Psoas muscle (tissue), 8 donors: ENCODE results near the gene IFRD2. TPM values are rescaled to one million over a fixed set of nuclear protein-coding genes. Genes with fewer than 3 reads are reported as not detected.

ENCODE experiments used
- ATAC-seq, 4 donors: fragments of 200-7000 bp; cut with Tn5 transposase; one replicate each; pipeline ENCODE4 v1.9.1; 2020; ENCODE audit warnings: moderate library complexity in 3 of 4, mild to moderate bottlenecking in 2 of 4
- DNase-seq, 2 donors: peaks; one replicate each; pipeline ENCODE4 v3.0.0-alpha.2; 2020
- H3K27ac ChIP-seq: fragments of 200-600 bp; one replicate; pipeline ENCODE4 v1.8.0; 2022
- H3K27me3 ChIP-seq, 3 donors: fragments of 200-600 bp in 1 of 3; one replicate each; pipeline versions ENCODE4 v1.6.1 to v1.8.0; 2013 to 2022; ENCODE audit warnings: low read length in 2 of 3, mild to moderate bottlenecking in 2 of 3, moderate library complexity in 1 of 3; ENCODE audit not compliant: insufficient read depth in 3 of 3
- H3K36me3 ChIP-seq, 2 donors: fragments of 200-600 bp in 1 of 2; one replicate each; pipeline versions ENCODE4 v1.6.1 to v1.8.0; 2013 to 2022; ENCODE audit warnings: low read depth in 1 of 2, mild to moderate bottlenecking in 1 of 2, moderate library complexity in 1 of 2; ENCODE audit not compliant: insufficient read depth in 1 of 2
- H3K4me1 ChIP-seq: fragments of 200-600 bp; one replicate; pipeline ENCODE4 v1.8.0; 2022
- H3K4me3 ChIP-seq: fragments of 200-600 bp; one replicate; pipeline ENCODE4 v1.8.0; 2022; ENCODE audit warnings: mild to moderate bottlenecking
- H3K9me3 ChIP-seq: fragments of 200-600 bp; one replicate; pipeline ENCODE4 v1.8.0; 2022
- CTCF ChIP-seq: fragments of 200-600 bp; IDR thresholded peaks from one replicate; pipeline ENCODE4 v1.8.0; 2022; ENCODE audit warnings: antibody characterized with exemption
- WGBS, 3 donors: extraction: QIAGEN DNeasy Blood & Tissue Kit; methylation state at CpG; one replicate each; pipeline versions ENCODE4 v1.1.6 to v1.1.7; 2013; 5-methylcytosine and 5-hydroxymethylcytosine counted together
- intact Hi-C, 2 donors: fragments of 100-400 bp; cut with DNase I; formaldehyde crosslinking; loops; one replicate each; pipeline versions ENCODE4 v1.11.0 to v1.14.2; 2022
- polyA plus RNA-seq, 3 donors: library from polyadenylated mRNA; stranded (reverse); fragments of 200-250 nt; gene quantifications; one replicate each; pipeline ENCODE4 v1.2.3, GENCODE V29; 2013
- total RNA-seq, 4 donors: library from RNA; stranded (reverse); fragmentation: NEBNext Ultra II Directional in 2 of 4; extraction: Animal tissue kit (Norgen Biotek cat#: 25700) in 2 of 4; gene quantifications; one replicate each; pipeline versions ENCODE4 v1.2.1 to v1.2.4, GENCODE V29; 2021 to 2023
- donor health status: healthy with polysubstance abuse.
- donor health status: DM: no; HTN: no; CAD: no; lungs with moderate emphysema.
- donor health status: Bipolar disorder and iron deficiency.
- donor health status: healthy.
- donor health status: DM: yes; HTN: yes; CAD: no.
- donor health status: DM: no; HTN: no; CAD: no.
- donor health status: DM: no; HTN: no; CAD: no.
- donor health status: DM: yes; HTN: yes; CAD: no.

The IFRD2 gene
- total and polyA plus RNA-seq, 7 donors = 77.2 to 175 (median 130) TPM

GRCh38 chr3:50325113-50325480 lies 32.9 kb upstream of the IFRD2 start:
- Histone ChIP-seq H3K4me1 (peaks cover 35% of the 10 kb centered on the region), H3K36me3 (peaks cover 0 to 35% of the 10 kb centered on the region in 2 donors), H3K27me3 (no peaks in the 10 kb centered on the region), H3K4me3 (no peak overlapping the region), H3K9me3 (no peaks in the 10 kb centered on the region), H3K27ac (no peak overlapping the region)
- ATAC-seq = no peak
- 77 to 100% (median 85%) methylated on average over 2 of the region's 2 CpGs for WGBS, 3 donors
- TF ChIP-seq CTCF = no peak
- DNase-seq = no peak
- intact Hi-C loops = loop anchor here in 1 of 2 donors (5.0 kb wide), 1 partner anchor 63 kb away; no protein-coding TSS in a partner anchor

GRCh38 chr3:50324351-50325112 lies 32.3 kb upstream of the IFRD2 start:
- peak in 1 of 4 donors; percentile 26 for ATAC-seq

GRCh38 chr3:50323614-50324199 lies 31.5 kb upstream of the IFRD2 start:
- no peak for TF ChIP-seq CTCF
- no peaks in the 10 kb centered on the region for H3K27me3 ChIP-seq
- DNase-seq (peak; percentile 57 to 77), ATAC-seq (no peak)
- H3K27ac ChIP-seq = peak overlapping the region; percentile 93
- 56 to 59% (median 58%) methylated on average over 5 of the region's 5 CpGs for WGBS, 3 donors
- H3K4me3 ChIP-seq = peak overlapping the region; percentile 90
- peaks cover 0 to 34% of the 10 kb centered on the region in 2 donors for H3K36me3 ChIP-seq
- H3K9me3 ChIP-seq = no peaks in the 10 kb centered on the region
- H3K4me1 ChIP-seq = peaks cover 45% of the 10 kb centered on the region
- intact Hi-C loops = no loop called here

More at GRCh38 chr3:50324351-50325112, 32.3 kb upstream of the IFRD2 start:
- intact Hi-C loops = loop anchor here in 1 of 2 donors (5.0 kb wide), 1 partner anchor 62 kb away; no protein-coding TSS in a partner anchor
- H3K4me3 ChIP-seq = peak overlapping the region; percentile 28
- H3K27ac ChIP-seq = peak overlapping the region; percentile 93
- peak; percentile 74 to 85 for DNase-seq
- TF ChIP-seq CTCF = peak; percentile 85
- H3K36me3 ChIP-seq = peaks cover 0 to 33% of the 10 kb centered on the region in 2 donors
- peaks cover 40% of the 10 kb centered on the region for H3K4me1 ChIP-seq
- no peaks in the 10 kb centered on the region for H3K27me3 ChIP-seq
- 29 to 47% (median 43%) methylated on average over 4 of the region's 4 CpGs for WGBS, 3 donors
- no peaks in the 10 kb centered on the region for H3K9me3 ChIP-seq

GRCh38 chr3:50323092-50323600 lies 30.9 kb upstream of the IFRD2 start:
- Histone ChIP-seq H3K27ac (peak overlapping the region; percentile 93), H3K36me3 (peaks cover 0 to 39% of the 10 kb centered on the region in 2 donors), H3K4me1 (peaks cover 48% of the 10 kb centered on the region), H3K4me3 (peak overlapping the region; percentile 90), H3K9me3 (no peaks in the 10 kb centered on the region), H3K27me3 (no peaks in the 10 kb centered on the region)
- peak in 1 of 2 donors; percentile 30 for DNase-seq
- TF ChIP-seq CTCF = no peak
- intact Hi-C loops = no loop called here
- WGBS, 3 donors = 32 to 48% (median 39%) methylated on average over 4 of the region's 4 CpGs
- ATAC-seq = no peak
